GM18502 (cell line): ENCODE data around the gene LIMS2.

ENCODE experiments used
- ATAC-seq: cut with Tn5 transposase; IDR thresholded peaks from one replicate; pipeline ENCODE4 v1.9.1; 2021; ENCODE audit warnings: mild to moderate bottlenecking; ENCODE audit not compliant: unreplicated experiment, poor library complexity

Gene LIMS2

DNA sequence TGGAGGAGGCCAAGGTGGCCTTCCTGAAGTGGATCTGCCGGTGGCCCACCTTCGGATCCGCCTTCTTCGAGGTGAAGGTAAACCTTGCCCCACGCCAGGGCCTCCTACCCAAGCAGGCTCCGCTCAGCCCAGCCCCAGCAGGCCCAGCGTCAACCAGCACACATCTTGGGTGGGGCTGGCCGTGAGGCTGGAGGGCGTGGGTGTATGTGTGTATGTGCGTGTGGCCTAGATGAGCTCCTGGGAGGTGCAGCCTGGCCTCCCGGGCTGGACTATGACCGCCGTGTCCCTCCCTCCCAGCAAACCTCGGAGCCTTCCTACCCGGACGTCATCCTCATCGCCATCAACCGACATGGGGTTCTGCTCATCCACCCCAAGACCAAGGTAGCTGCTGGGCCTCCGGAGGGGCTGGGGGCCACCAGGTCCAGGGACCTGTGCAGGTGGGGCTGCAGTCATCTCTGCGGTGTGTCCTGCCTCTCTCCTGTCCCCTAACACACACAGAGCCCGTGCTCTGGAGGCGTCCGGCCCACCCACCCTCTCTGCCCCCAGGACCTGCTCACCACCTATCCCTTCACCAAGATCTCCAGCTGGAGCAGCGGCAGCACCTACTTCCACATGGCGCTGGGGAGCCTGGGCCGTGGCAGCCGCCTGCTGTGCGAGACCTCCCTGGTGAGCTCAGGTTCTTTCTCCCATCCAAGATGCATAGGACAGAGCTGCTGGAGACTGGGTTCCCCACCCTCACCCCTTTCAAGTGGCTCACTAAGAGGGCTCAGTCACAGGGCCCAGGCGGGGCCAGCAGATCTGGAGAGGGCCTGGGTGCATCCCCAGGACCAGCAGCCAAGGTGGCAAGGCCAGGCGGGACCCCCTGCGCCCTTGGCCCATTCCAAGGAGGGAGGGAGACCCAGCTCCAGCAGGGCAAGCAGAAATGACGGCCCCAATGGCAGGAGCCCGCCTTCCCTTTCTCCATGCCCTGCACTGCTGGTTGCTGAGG is 38.8 kb downstream of the LIMS2 start:
- no peak for ATAC-seq

GRCh38 chr2:127635380-127636237 is 39.7 kb downstream of the LIMS2 start:
- ATAC-seq = no peak

- no peak for ATAC-seq
These were observed 40.5 kb downstream of the LIMS2 start for GRCh38 chr2:127634626-127635379.

DNA sequence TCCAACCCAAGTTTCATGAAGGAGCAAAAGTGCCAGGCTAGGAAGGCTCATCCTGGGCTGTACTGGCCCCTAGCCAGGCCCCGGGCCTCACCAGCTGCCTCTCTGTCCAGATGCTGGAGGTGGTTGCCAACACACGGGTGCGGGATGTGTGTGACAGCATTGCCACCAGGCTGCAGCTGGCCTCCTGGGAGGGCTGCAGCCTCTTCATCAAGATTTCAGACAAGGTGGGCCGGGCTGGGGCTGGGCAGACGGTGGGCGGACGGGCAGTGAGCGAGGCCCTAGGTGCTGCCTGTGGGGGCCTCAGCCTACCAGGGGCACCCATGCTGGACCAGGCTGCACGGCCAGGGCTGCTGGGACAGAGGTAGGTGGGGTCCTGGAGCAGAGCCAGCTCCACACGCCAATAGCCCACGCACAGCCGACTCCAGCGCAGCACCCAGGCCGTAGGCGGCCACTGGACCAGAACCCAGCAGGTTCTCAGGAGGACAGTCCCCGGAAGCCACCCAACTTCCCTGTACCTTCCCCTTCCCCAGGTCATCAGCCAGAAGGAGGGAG is 41.2 kb downstream of the LIMS2 start:
- no peak for ATAC-seq

DNA sequence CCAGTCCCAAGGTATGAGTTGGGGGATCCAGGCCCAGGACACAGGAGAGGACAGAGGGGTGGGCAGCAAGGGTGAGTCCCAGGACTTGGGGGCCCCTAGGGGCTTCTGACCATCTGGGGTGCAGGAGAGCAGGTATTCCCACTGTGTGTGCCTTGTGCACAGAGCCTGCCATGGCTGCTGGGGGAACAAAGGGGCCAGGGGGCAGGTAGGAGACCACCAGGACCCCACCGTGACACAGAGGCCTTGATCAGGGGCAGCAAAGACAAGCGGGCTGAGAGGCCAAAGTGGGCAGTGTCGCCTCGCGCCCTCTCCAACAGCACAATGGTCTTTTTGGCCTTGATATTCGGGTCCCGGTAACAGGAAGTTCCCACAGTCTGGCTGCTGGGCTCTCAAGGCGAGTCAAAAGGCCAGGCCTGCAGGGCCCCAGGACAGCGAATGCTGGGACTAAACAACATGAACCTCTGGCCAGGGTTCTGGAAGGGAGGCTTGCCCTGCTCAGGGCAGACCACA is 41.7 kb downstream of the LIMS2 start:
- ATAC-seq = no peak

DNA sequence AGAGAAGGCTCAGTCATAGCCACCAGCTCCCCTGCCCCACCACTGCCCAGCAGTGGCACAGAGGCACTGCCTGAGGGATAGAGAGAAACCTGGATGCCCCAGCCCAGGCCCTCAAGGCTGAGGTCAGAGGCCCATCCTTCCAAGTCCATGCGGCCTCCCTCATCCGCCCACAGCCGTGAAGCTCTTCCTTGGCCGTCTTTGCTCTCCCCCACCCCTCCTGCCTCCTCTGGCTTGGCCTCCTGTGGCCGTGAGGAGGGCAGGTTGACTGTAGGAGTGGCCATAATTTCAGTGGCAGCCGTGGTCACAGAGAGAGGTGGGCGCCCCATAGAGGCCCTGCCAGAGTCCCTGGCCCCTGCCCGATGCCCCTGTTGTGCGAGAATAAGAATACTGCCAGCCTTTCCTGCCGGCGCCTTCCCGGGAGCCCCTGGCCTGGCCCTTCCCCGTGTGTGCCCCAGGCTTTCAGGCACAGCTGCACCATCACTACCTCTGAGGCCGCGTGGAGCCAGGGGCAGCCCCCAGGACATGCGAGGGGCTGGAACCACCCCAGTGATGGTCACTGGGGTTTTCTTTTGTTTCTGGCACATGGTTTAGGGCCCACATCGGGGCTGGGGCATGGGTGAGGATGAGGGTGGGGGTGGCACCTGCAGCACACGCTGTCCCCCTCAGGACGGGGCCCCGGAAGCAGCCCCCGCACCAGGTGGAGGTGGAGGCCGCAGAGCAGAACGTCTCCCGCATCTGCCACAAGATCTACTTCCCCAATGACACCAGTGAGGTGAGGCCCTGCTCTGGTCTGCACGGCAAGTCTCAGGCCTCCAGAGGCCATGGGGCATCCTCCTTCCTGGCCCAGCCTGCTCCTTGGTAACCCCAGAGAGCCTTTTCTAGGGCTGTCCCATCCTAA is 42.5 kb downstream of the LIMS2 start:
- ATAC-seq = peak; percentile 48

- ATAC-seq = no peak
These were observed 43.2 kb downstream of the LIMS2 start for GRCh38 chr2:127631997-127632581.

DNA sequence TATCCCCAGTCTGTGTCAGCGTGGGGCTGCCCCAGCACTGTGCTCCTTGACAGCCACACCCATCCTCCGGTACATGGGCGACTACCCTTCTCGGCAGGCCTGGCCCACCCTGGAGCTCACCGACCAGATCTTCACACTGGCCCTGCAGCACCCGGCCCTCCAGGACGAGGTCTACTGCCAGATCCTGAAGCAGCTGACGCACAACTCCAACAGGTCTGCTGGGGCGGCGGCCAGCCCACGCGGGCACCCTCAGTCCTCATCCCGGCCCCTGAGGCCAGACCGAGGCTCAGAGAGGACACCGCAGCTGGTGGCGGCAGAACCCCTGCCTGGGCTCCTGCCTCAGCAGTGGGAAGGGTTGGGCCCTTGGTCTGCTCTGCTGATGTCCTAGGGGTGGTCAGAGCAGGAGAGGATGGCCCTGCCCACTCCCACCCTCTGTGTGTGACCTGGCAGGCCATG is 43.8 kb downstream of the LIMS2 start:
- ATAC-seq = no peak

DNA sequence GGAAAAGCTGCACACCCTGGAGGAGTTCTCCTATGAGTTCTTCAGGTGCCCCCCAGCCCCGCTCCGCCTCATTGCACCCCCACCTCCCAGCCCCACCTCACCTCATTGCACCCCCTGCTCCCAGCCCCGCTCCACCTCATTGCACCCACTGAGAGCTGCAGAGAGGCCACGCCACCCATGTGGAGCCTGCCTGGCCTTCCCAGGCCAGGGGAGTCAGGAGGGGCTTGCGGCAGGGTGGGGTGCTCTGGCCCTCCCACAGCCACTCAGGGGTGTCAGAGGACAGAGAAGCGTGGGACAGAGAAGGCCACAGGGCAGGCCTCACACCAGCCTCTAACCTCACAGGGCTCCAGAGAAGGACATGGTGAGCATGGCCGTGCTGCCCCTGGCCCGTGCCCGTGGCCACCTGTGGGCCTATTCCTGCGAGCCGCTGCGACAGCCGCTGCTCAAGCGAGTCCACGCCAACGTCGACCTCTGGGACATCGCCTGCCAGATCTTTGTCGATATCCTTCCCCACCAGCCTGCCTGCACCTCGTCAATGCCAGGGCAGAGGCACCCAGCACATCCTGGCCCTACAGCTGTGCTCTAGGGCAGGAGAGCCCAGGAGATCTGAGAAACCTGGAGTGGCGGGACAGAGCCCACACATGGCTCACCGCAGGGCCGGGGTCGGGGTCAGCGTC is 44.3 kb downstream of the LIMS2 start:
- ATAC-seq = no peak

- no peak for ATAC-seq
These were observed 45.0 kb downstream of the LIMS2 start for GRCh38 chr2:127630096-127630863.

- no peak for ATAC-seq
These were observed 45.7 kb downstream of the LIMS2 start for GRCh38 chr2:127629637-127630036.

- no peak for ATAC-seq
These were observed 46.3 kb downstream of the LIMS2 start for GRCh38 chr2:127628767-127629614.

DNA sequence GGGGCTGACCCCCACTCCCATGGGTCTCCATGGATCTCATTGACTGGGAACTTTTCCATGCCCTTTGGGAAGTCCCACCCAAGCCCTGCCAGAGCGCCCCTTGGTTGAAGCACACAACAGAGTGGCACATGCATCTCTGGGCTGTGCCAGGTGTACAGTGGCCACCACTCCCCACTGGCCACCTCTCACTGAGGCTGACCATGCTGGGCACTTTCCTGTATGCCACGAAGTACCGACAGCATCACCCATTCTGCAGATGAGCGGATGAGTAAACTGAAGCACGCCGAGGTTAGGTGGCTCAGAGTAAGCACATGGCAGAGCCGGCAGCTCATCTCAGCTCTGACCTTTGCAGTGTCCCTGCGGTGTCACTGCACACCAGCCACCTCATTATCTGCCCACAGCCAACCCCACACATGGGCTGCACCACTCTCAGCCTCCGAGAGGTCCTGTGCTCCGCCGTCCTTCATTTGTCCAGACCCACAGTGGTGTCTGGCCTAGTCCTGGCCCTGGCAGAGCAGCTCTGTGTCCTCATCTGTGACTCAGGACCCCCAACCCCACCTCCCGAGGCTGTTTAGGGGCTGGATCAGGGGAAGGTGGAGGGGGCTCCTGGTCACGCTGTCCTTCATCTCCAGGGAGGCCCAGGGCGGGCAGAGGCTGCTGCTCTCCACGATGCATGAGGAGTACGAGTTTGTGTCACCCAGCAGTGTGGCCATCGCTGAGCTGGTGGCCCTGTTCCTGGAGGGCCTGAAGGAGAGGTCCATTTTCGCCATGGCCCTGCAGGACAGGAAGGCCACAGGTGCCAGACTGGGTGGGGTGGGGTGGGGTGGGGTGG is 47.4 kb downstream of the LIMS2 start:
- no peak for ATAC-seq

DNA sequence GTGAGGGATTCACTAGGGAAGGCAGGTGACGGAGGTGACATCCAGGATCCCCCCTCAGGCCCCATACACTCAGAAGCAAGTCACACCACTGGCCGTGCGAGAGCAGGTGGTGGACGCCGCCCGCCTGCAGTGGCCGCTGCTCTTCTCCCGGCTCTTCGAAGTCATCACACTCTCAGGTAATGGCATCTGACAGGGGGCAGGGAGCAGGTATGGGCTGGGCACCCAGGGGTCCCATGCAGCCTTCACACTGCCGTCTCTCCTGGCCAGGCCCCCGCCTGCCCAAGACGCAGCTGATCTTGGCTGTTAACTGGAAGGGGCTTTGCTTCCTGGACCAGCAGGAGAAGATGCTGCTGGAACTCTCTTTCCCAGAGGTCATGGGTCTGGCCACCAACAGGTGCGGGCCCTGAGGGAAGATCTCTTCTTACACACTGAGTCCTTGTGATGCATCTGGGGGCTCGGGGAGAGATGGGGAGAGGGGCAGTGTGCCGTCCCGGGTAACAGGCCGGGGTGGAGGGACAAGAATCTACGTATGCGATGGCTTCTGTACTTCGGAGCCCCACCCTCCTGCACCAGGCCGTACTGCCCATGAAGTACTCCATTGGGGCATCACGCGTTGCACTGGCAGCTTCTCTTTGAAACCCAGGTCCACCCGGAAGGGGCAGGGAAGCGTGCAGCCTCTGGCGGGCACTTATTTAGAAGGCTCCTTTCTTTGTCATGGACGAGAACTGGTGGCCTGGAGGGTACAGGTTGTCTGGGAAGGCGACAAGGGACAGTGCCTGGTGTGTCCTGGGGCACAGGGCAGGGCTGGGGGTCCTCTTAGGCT is 48.2 kb downstream of the LIMS2 start:
- no peak for ATAC-seq

- ATAC-seq = no peak
These were observed 49.2 kb downstream of the LIMS2 start for GRCh38 chr2:127626175-127626574.
